Mesothelial cell of epicardium (in vitro differentiated cells): Measurements from ENCODE around the gene SLC5A6. TPM values are rescaled to one million over a fixed set of nuclear protein-coding genes. Genes with fewer than 3 reads are reported as not detected.

Source experiments
- DNase-seq, 2 experiments: peaks; one replicate each; pipeline ENCODE4 v3.0.0; 2021; ENCODE audit warnings: low spot score in 2 of 2; ENCODE audit not compliant: unreplicated experiment in 2 of 2
- H3K27ac Mint-ChIP-seq: 2 replicates; pipeline ENCODE4 v1.8.0; 2021; ENCODE audit warnings: mixed read lengths
- H3K27me3 Mint-ChIP-seq: 2 replicates; pipeline ENCODE4 v1.8.0; 2021; ENCODE audit warnings: low read depth, mixed read lengths
- H3K36me3 Mint-ChIP-seq: 2 replicates; pipeline ENCODE4 v1.8.0; 2021; ENCODE audit warnings: mixed read lengths
- H3K4me1 Mint-ChIP-seq: 2 replicates; pipeline ENCODE4 v1.8.0; 2021; ENCODE audit warnings: mixed read lengths
- H3K4me3 Mint-ChIP-seq: 2 replicates; pipeline ENCODE4 v1.8.0; 2021; ENCODE audit warnings: mild to moderate bottlenecking, moderate library complexity, mixed read lengths
- H3K9me3 Mint-ChIP-seq: 2 replicates; pipeline ENCODE4 v1.8.0; 2021; ENCODE audit warnings: mixed read lengths
- total RNA-seq: library from RNA; stranded (reverse); gene quantifications from 3 replicates; pipeline ENCODE4 v1.2.1, GENCODE V29; 2021
- TF ChIP-seq, protein P1 (sequence below): fragments of 200-600 bp; sonication (generic); IDR thresholded peaks from one replicate; pipeline ENCODE4 v1.5.0; 2021; ENCODE audit warnings: antibody characterized with exemption; ENCODE audit not compliant: unreplicated experiment

The SLC5A6 gene
- total RNA-seq, 1 donor from 2014 or later = 67.9 TPM

DNA sequence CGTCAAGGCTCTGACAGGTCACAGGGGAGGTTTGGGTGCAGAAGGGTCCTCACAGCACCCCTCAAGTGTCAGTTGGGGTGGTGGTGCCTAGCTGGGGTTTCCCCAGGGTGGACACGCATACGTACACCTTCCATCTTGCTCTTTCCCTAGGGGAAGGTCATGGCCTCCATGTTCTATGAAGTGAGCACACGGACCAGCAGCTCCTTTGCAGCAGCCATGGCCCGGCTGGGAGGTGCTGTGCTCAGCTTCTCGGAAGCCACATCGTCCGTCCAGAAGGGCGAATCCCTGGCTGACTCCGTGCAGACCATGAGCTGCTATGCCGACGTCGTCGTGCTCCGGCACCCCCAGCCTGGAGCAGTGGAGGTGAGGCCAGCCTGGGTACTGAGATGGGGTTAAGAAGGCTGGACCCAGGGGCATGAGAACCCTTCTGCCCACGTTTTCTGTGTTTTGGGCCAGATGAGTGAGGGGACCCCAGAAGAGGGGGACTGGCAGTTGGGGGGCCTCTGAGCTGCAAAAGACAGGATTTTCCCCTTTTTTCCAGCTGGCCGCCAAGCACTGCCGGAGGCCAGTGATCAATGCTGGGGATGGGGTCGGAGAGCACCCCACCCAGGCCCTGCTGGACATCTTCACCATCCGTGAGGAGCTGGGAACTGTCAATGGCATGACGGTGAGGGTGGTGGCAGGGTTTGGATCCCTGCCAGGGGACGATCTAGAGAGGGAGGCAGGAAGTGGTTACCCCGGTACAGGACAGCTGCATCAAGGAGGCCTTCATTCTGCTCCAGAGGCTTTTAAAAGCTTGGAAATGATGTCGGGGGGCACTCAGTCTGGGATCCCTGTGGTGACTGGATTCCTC is 29.9 kb upstream of the SLC5A6 start:
- Mint-ChIP-seq H3K27me3 (no peaks in the 10 kb centered on the region), H3K27ac (no peak overlapping the region), H3K36me3 (peaks cover 28% of the 10 kb centered on the region), H3K9me3 (no peaks in the 10 kb centered on the region), H3K4me1 (no peaks in the 10 kb centered on the region), H3K4me3 (no peak overlapping the region)
- TF ChIP-seq, protein P1, sequence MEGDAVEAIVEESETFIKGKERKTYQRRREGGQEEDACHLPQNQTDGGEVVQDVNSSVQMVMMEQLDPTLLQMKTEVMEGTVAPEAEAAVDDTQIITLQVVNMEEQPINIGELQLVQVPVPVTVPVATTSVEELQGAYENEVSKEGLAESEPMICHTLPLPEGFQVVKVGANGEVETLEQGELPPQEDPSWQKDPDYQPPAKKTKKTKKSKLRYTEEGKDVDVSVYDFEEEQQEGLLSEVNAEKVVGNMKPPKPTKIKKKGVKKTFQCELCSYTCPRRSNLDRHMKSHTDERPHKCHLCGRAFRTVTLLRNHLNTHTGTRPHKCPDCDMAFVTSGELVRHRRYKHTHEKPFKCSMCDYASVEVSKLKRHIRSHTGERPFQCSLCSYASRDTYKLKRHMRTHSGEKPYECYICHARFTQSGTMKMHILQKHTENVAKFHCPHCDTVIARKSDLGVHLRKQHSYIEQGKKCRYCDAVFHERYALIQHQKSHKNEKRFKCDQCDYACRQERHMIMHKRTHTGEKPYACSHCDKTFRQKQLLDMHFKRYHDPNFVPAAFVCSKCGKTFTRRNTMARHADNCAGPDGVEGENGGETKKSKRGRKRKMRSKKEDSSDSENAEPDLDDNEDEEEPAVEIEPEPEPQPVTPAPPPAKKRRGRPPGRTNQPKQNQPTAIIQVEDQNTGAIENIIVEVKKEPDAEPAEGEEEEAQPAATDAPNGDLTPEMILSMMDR = no peak
- no peak for DNase-seq

DNA sequence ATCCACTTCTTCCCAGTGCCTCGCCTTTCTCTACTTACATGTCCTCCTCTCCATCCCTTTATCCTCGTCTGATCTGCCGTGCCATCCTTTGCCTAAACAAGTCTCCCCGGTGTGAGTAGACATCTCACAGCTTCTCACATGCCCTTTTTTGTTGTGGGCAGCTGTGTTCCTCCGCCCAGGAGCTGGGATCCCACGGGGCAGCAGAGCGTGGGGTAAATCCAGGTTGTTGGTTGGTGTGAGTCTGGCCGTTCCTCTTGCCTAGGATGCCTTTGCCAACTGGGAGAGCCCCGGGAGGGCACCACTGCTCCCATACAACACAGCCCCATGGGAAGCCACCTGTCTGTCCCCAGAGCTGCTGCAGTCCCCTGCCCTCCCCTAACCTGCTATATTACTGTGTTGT is 28.3 kb upstream of the SLC5A6 start:
- no peak overlapping the region for H3K4me3 Mint-ChIP-seq
- no peak overlapping the region for H3K27ac Mint-ChIP-seq
- peaks cover 30% of the 10 kb centered on the region for H3K36me3 Mint-ChIP-seq

DNA sequence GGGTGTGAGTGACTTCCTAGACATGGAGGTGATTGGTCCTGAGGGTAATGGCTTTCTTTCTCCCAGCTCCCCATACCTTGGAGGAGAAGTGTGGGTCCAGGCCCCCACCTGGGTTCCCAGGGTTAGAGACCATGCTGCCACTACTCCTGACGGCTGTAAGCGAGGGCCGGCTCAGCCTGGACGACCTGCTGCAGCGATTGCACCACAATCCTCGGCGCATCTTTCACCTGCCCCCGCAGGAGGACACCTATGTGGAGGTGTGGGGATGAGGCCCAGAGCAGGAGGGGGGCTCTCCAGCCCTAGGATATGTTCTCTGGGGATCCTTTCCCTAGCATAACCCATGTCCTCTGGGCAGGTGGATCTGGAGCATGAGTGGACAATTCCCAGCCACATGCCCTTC is 26.9 kb upstream of the SLC5A6 start:
- H3K36me3 Mint-ChIP-seq = peaks cover 35% of the 10 kb centered on the region
- no peak for DNase-seq
- no peaks in the 10 kb centered on the region for H3K4me1 Mint-ChIP-seq
- H3K27me3 Mint-ChIP-seq = no peaks in the 10 kb centered on the region
- no peak overlapping the region for H3K4me3 Mint-ChIP-seq
- H3K9me3 Mint-ChIP-seq = no peaks in the 10 kb centered on the region
- H3K27ac Mint-ChIP-seq = no peak overlapping the region
- TF ChIP-seq, protein P1 = no peak

More for the DNA sequence above, 28.3 kb upstream of the SLC5A6 start:
- Mint-ChIP-seq H3K4me1 (no peaks in the 10 kb centered on the region), H3K27me3 (no peaks in the 10 kb centered on the region), H3K9me3 (no peaks in the 10 kb centered on the region)
- TF ChIP-seq, protein P1 = no peak
- no peak for DNase-seq

DNA sequence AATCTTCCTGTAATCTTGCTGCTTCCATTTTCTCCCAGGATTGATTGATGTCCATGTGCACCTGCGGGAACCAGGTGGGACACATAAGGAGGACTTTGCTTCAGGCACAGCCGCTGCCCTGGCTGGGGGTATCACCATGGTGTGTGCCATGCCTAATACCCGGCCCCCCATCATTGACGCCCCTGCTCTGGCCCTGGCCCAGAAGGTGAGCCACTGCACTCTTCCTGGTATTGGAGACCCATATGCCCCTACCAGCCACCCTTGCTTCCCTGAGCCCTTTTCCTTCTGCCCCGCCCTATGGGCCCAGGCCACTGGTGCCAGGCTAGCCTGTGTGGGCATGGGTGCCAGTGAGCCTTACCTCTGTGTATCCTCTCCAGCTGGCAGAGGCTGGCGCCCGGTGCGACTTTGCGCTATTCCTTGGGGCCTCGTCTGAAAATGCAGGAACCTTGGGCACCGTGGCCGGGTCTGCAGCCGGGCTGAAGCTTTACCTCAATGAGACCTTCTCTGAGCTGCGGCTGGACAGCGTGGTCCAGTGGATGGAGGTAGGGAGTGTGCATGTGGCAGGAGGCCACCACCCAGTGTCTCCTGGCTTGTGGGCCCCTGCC is 25.4 kb upstream of the SLC5A6 start:
- Mint-ChIP-seq H3K27ac (no peak overlapping the region), H3K27me3 (no peaks in the 10 kb centered on the region), H3K4me1 (no peaks in the 10 kb centered on the region), H3K4me3 (no peak overlapping the region), H3K36me3 (peaks cover 39% of the 10 kb centered on the region), H3K9me3 (no peaks in the 10 kb centered on the region)
- no peak for DNase-seq
- TF ChIP-seq, protein P1 = no peak

DNA sequence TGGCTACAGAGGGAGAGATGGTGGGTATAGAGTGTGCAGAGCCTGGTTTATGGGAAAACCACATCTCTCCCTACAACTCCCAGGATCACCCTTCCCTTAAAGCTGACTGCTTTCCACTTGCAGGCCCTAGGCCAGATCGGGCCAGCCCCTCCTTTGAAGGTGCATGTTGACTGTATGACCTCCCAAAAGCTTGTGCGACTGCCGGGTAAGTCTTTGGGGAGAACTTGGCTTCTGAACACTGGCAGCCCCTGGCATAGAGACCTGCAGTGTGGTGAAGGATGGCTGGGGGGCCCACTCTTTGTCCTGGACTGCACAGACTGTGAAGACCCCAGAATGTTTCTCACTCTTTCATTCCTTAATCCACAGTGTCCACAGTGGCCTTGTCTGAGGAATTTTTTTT is 24.6 kb upstream of the SLC5A6 start:
- peaks cover 36% of the 10 kb centered on the region for H3K36me3 Mint-ChIP-seq
- H3K4me1 Mint-ChIP-seq = no peaks in the 10 kb centered on the region
- H3K4me3 Mint-ChIP-seq = no peak overlapping the region
- TF ChIP-seq, protein P1 = no peak
- no peak for DNase-seq
- H3K27ac Mint-ChIP-seq = no peak overlapping the region
- H3K9me3 Mint-ChIP-seq = no peaks in the 10 kb centered on the region
- H3K27me3 Mint-ChIP-seq = no peaks in the 10 kb centered on the region
